ENCODE measurements around the gene TRIM31.

DNA sequence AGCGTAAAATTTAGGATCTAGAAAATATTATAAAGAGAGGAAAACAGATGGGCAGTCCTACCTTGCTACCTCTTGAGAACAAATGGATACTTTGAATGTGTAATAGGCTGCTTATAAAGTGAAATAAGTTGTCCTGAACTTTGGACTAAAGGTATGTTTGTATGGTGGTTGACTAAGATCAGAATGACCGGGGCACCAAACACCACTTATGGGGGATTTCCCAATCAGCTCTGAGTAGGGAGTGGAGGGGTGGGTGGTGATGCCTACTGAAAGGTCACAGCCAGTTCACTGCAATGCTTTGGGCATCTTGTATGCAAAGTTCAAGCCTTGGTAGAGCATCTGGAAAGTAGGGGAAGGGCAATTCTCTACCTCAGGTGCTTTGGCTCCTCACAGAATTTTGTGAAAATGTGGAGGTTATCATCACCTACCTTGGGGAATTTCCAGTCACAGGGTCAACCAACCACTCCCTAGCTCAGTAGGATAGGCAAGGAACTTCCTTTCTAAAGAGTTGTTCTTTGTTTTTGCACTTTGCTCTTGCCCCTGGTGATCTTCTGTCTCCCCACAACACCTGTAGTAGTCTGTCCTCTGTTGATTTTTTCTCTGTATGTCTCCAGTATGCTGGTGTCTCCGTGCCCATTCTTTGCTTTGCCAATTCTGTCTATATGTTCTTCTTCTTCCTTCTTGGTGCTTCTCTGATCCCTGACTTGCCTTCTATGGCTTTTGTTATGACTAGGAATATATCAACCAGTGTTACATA is at the start of gene TRIM31:
- TF ChIP-seq, protein P1, sequence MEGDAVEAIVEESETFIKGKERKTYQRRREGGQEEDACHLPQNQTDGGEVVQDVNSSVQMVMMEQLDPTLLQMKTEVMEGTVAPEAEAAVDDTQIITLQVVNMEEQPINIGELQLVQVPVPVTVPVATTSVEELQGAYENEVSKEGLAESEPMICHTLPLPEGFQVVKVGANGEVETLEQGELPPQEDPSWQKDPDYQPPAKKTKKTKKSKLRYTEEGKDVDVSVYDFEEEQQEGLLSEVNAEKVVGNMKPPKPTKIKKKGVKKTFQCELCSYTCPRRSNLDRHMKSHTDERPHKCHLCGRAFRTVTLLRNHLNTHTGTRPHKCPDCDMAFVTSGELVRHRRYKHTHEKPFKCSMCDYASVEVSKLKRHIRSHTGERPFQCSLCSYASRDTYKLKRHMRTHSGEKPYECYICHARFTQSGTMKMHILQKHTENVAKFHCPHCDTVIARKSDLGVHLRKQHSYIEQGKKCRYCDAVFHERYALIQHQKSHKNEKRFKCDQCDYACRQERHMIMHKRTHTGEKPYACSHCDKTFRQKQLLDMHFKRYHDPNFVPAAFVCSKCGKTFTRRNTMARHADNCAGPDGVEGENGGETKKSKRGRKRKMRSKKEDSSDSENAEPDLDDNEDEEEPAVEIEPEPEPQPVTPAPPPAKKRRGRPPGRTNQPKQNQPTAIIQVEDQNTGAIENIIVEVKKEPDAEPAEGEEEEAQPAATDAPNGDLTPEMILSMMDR (conservative IDR thresholded peaks at IDR 0.05), result no peak
- no peak for TF ChIP-seq ZFX (IDR thresholded peaks at IDR 0.05)

All from C4-2B (cell line).